Smooth muscle cell (in vitro differentiated cells): ENCODE data around the gene OR1F1. TPM values are rescaled to one million over a fixed set of nuclear protein-coding genes. Genes with fewer than 3 reads are reported as not detected.

Experiments
- DNase-seq: peaks from one replicate; lab custom pipeline; 2025; ENCODE audit not compliant: unreplicated experiment; lab: John Stamatoyannopoulos, UW
- H2AFZ ChIP-seq: fragments of 200-600 bp; sonication (generic); 2 replicates; pipeline ENCODE4 v1.6.0; 2016; ENCODE audit warnings: antibody characterized with exemption, low read depth, mild to moderate bottlenecking
- H3F3A ChIP-seq: fragments of 200-600 bp; sonication (generic); 2 replicates; pipeline ENCODE4 v1.6.0; 2017; ENCODE audit warnings: antibody characterized with exemption, low read depth
- H3K27ac ChIP-seq: fragments of 200-600 bp; sonication (generic); 2 replicates; pipeline ENCODE4 v1.5.1; 2016; ENCODE audit warnings: low read depth, mild to moderate bottlenecking
- H3K27me3 ChIP-seq: fragments of 200-600 bp; sonication (generic); 2 replicates; pipeline ENCODE4 v1.6.1; 2016; ENCODE audit warnings: low read depth, mild to moderate bottlenecking
- H3K36me3 ChIP-seq: fragments of 200-600 bp; sonication (generic); 2 replicates; pipeline ENCODE4 v1.5.1; 2016; ENCODE audit warnings: low read depth
- H3K4me1 ChIP-seq: fragments of 200-600 bp; sonication (generic); 2 replicates; pipeline ENCODE4 v1.5.1; 2016; ENCODE audit warnings: low read depth
- H3K4me2 ChIP-seq: fragments of 200-600 bp; sonication (generic); 2 replicates; pipeline ENCODE4 v1.6.0; 2016; ENCODE audit warnings: mild to moderate bottlenecking
- H3K4me3 ChIP-seq: fragments of 200-600 bp; sonication (generic); 2 replicates; pipeline ENCODE4 v1.5.1; 2016; ENCODE audit warnings: mild to moderate bottlenecking
- H3K79me2 ChIP-seq: fragments of 200-600 bp; sonication (generic); 2 replicates; pipeline ENCODE4 v1.6.0; 2016; ENCODE audit warnings: low read depth, mild to moderate bottlenecking
- H3K9ac ChIP-seq: fragments of 200-600 bp; sonication (generic); 2 replicates; pipeline ENCODE4 v1.6.0; 2016; ENCODE audit warnings: low read depth
- H3K9me3 ChIP-seq: fragments of 200-600 bp; sonication (generic); replicated peaks from 2 replicates; pipeline ENCODE4 v1.5.1; 2016; ENCODE audit warnings: low read depth
- H4K20me1 ChIP-seq: fragments of 200-600 bp; sonication (generic); 2 replicates; pipeline ENCODE4 v1.6.0; 2016; ENCODE audit warnings: low read depth
- CTCF ChIP-seq: fragments of 200-600 bp; sonication (generic); IDR thresholded peaks from 2 replicates; pipeline ENCODE4 v1.5.1; 2017; ENCODE audit warnings: borderline replicate concordance, mild to moderate bottlenecking, antibody characterized with exemption; ENCODE audit not compliant: insufficient read depth, poor library complexity, severe bottlenecking
- WGBS: methylation state at CpG from one replicate; pipeline ENCODE4 v1.1.7; 2016; ENCODE audit warnings: low lambda C conversion rate; 5-methylcytosine and 5-hydroxymethylcytosine counted together
- polyA plus RNA-seq: library from polyadenylated mRNA; unstranded; fragments of >200 nt; fragmentation: Nextera tagmentation; extraction: Ambion mirVana; gene quantifications from 2 replicates; pipeline ENCODE4 v1.2.1, GENCODE V29; 2016
- total RNA-seq: library from RNA; depleted of rRNA; stranded (reverse); fragments of >200 nt; gene quantifications from 2 replicates; pipeline ENCODE4 v1.2.3, GENCODE V29; 2014

Gene OR1F1
- total and polyA plus RNA-seq, 2 experiments from 2014 or later, result not detected

DNA sequence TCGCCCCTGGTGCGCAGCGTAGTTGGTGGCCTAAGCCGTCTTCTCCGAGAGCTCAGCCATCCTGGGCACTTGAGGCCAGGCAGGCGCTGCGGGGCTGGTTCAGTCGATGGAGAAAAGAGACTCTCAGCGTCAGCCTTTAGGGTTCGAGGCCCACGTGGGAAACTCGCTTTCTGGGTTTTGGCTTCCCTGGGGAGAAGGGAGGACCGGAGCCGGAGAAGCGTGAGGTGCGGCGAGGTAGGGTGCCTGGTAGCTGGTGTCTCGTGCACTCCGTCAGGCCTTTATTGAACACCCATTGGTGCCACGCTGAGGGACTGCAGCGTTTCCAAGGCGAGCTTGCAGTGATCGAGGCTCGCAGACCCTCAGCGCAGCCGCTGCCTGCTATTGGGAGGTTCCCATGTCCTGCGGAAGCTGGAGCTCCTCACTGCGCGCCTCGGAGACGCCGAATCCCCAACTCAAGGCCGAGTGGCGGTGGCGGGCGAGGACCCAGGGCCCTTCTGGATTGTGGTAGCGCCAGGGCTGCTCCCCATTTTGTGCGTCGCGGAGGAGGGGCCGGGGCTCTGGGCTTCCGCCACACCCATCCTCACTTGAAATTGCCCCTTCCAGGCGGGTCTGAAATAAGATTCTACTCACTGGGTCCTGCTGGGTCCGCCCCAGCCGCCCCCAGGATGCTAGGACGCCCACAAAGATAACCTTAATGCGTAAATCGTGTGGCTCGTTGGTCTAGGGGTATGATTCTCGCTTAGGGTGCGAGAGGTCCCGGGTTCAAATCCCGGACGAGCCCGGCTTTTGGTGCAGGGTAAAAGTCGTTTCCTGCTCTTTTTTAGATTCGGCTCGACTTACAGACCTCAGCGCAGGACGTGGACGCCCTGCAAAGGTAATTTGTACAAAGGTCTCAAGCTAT is 1.2 kb downstream of the OR1F1 start:
- H3K27ac ChIP-seq, result no peak overlapping the region
- no peak for TF ChIP-seq CTCF
- H3K36me3 ChIP-seq, result no peaks in the 10 kb centered on the region
- WGBS, result under 1% methylated on average over 61 of the region's 61 CpGs
- H3K4me3 ChIP-seq, result peak overlapping the region; percentile 77
- peaks cover 5% of the 10 kb centered on the region for H3K4me1 ChIP-seq
- H3K79me2 ChIP-seq, result no peaks in the 10 kb centered on the region
- H3K9ac ChIP-seq, result no peak overlapping the region
- H2AFZ ChIP-seq, result peak overlapping the region; percentile 100
- H3K27me3 ChIP-seq, result peaks cover 20% of the 10 kb centered on the region
- peaks cover 5% of the 10 kb centered on the region for H3F3A ChIP-seq
- H4K20me1 ChIP-seq, result no peaks in the 10 kb centered on the region
- H3K9me3 ChIP-seq, result no peaks in the 10 kb centered on the region
- DNase-seq, result no peak
- H3K4me2 ChIP-seq, result peak overlapping the region; percentile 90

GRCh38 chr16:3189869-3190268 is 1.9 kb downstream of the OR1F1 start:
- Histone ChIP-seq H3K79me2 (no peaks in the 10 kb centered on the region), H3K36me3 (no peaks in the 10 kb centered on the region), H3K9ac (no peak overlapping the region), H3F3A (peaks cover 5% of the 10 kb centered on the region), H3K4me2 (peak overlapping the region; percentile 90), H3K4me1 (peaks cover 5% of the 10 kb centered on the region), H3K4me3 (peak overlapping the region; percentile 77), H2AFZ (peak overlapping the region; percentile 100), H4K20me1 (no peaks in the 10 kb centered on the region), H3K27me3 (peaks cover 22% of the 10 kb centered on the region), H3K27ac (no peak overlapping the region), H3K9me3 (no peaks in the 10 kb centered on the region)
- no peak for TF ChIP-seq CTCF
- 20% methylated on average over 11 of the region's 11 CpGs for WGBS
- no peak for DNase-seq

DNA sequence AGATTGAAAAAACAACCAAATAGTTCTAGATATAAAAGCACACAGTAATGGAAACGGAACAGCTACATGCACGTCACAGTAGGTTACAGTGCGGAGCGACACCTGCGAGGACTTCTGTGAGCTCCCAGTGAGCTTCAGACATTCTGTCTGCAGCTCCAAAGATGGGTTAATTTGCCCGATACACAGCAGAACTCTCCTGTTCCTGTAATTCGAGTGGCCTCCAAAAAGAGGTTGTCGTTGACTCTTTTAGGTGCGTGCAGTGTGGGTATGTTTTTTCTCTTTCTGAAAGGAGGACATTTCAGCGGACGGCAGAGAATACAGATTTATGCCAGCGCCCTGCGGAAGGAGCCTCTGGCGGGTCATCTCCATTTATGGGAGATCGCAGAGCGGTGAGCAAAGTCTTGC is 2.9 kb downstream of the OR1F1 start:
- Histone ChIP-seq H3K27ac (no peak overlapping the region), H2AFZ (peak overlapping the region; percentile 61), H4K20me1 (no peaks in the 10 kb centered on the region), H3K9me3 (no peaks in the 10 kb centered on the region), H3K4me2 (peak overlapping the region; percentile 79), H3K4me1 (peaks cover 5% of the 10 kb centered on the region), H3K79me2 (no peaks in the 10 kb centered on the region), H3F3A (peaks cover 5% of the 10 kb centered on the region), H3K36me3 (no peaks in the 10 kb centered on the region), H3K9ac (no peak overlapping the region), H3K27me3 (peaks cover 23% of the 10 kb centered on the region), H3K4me3 (peak overlapping the region; percentile 38)
- WGBS, result 2% methylated on average over 16 of the region's 16 CpGs
- DNase-seq, result no peak
- no peak for TF ChIP-seq CTCF
